ENCODE measurements around the gene ELOVL7.
"Not testable (repeated sequence)": the region's sequence is repeated elsewhere in the genome, so short reads cannot be mapped to it uniquely, and the experiment has no call there.

The ELOVL7 gene

GRCh38 chr5:60829490-60830266 lies 14.4 kb downstream of the ELOVL7 start:
- no peak for DNase-seq

DNA sequence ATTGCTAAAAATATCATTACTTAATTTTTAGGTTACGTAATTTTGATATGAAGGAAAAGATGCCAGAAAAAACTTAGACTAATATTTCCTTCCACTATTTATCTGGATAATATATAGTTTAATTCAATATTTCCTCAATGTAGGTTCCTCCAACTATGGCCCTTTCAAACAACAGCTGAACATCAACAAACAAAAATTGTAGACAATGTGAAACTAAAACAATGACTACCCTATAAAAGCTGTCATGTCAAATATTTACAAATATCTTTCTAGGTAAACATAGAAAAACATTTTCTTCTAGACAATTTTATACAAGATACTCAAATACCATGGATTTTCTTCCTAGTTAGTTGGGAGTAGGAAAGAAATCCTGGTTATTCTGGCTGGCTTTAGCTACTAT lies 16.9 kb downstream of the ELOVL7 start:
- DNase-seq: no peak

DNA sequence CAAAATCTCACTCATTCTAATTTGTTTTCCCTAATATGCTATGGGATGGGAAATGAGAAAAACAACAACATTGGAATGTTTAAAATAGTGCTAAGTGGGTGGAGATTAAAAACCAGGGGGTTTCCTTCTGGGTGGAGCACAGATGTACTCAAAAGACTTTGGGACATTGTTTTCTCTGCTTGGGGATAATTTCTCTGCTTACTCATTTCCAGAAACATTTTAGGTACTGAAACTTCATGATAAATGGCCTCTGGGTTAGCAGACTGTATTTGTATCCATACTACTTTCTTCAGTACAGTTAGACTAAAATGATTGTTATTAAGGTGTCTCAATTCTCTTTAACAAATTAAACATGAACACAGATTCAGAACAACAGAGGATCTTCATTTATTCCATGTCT lies 17.4 kb downstream of the ELOVL7 start:
- DNase-seq: no peak

- DNase-seq: no peak
Measured at GRCh38 chr5:60823574-60823973, 20.5 kb downstream of the ELOVL7 start.

DNA sequence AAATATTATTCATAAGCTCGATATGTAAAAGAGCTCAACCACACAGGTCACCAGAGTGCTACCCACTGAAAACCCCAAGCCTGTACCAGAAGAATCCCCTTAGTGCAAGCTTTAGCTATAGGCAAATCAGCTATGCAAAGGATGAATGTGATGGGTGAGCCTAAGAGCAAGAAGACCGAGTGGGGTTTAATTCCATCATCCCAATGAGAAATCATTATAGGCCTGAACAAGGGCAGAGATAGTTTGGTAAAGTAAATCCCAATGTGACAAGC lies 21.8 kb downstream of the ELOVL7 start:
- DNase-seq: no peak

- no peak for DNase-seq
Measured at GRCh38 chr5:60821488-60822284, 22.4 kb downstream of the ELOVL7 start.

- no peak for DNase-seq
Measured at GRCh38 chr5:60820593-60821487, 23.2 kb downstream of the ELOVL7 start.

GRCh38 chr5:60816138-60816537 lies 27.9 kb downstream of the ELOVL7 start:
- DNase-seq: not testable (repeated sequence)

DNA sequence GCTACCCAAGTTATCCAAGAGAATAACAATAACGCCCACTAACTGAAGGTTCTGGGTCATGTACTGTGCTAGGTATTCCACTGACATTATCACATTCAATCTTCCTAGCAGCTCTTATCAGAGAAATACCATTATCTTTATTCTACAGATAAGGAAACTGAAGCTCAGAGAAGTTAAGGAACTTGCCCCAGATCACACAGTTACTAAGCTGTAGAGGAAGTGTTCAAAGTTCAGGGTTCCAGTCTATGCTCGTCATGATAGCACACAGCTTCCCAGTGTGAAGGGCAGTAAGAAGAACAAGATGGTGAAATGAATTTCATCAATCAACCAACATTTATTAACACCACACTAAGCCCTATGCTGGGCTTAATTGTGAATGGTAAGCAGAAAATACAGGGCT lies 29.6 kb downstream of the ELOVL7 start:
- DNase-seq: no peak

DNA sequence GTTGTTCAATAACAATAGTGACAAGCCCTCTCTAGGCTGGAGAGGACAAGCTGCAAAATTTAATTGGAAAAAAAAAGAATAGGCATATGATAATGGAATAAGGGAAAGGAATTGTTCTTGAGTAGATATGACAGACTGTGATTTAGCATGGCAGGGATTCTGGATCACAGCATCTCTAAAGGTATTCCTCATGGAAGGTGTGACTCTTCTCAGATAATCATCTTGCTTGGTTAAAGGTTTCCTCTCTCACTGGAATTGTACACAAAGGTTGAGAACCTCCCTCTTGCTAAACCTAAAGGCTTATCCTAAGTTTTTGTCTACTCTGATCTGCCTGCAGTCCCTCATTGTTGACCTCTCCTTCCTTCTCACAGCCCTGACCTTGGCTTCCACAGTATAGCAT lies 31.6 kb downstream of the ELOVL7 start:
- DNase-seq: no peak

DNA sequence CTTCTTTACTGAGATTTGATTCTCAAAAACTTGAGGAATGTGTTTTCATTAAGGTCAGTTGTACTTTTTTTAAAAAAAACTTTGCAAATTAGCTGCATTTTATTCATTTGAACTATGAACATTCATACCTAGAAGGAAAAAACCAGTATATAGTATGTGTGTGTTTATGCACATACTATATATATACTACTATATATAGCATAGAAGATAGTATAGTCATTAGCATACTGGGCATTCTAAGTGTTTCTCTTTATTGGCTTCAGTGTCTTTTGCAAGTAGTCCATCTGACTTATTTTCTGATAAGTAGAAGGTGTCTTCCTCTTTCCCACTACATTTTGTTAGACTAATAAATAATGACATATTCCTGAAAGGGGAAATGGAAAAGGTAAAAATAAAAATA lies 33.0 kb downstream of the ELOVL7 start:
- no peak for DNase-seq

DNA sequence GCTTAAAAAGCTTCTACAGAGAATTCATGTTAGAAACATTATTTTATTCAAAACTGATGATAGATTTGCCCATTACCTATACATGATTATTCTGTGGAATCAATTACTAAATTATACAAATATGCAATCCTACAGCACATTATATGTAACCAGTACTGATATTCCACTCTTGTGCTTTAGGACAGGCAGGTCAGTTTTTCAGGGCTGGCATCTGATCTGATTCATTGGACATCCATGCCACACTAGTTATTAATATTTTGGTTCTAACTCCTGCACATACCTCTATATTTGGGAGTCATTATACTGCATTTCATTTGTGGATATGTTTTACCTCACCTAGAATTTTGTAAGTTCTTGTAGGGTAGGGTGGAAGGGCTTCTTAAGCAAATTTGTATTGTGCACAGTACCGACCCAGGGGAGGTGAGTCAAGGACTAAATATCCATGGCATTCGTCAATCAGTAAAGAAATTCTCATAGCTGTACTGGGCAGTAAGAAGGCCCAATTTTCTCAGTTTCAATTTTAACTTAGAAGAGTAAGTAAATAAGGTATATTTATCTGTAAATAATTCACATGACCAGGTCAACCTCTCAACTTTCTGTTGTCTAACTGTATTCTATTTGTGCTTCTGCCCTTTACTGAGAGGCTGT lies 33.5 kb downstream of the ELOVL7 start:
- no peak for DNase-seq

DNA sequence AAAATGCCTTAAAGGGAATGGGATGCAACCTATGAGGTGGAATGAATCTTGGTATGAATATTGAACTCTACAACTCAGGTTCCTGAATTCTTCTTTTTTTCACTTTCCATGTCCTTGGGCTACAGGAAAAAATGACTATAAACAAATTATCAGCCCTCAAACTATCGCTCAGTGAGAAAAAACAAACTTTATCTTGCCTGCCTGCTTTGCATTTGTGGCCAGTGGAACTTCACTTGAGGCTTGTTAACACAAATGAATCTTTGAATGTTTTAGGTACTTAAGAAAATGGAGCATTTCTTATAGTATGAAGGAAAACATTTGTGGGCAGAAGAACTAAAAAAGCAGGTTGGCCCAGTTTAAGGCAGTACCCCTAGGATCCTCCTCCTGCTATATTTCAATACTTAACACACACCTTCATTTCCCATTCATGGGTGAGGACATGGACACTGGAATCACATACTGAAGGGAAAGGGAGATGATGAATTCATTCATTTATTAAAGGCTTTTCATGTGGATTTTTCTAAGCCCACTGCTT lies 34.1 kb downstream of the ELOVL7 start:
- DNase-seq: no peak

GRCh38 chr5:60806591-60807243 lies 37.4 kb downstream of the ELOVL7 start:
- no peak for DNase-seq

- DNase-seq: no peak
Measured at GRCh38 chr5:60805463-60805862, 38.6 kb downstream of the ELOVL7 start.

DNA sequence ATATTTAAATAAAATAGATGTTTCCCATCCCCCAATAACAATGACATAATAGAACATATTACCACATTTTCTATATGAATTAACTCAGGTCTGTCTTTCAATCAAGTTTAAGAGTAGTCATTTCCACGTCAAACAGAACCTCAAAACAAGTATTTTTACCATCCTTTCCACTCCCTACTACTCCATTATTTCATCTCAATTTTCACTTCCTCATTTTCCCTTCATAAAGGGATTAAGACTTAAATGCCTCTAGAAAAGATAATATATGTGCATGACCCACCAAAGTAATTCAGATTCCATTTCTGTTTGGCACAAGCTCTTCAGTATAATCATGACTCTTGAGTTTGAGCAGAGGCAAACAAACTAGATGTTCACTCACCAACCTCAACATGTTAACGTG lies 40.4 kb downstream of the ELOVL7 start:
- no peak for DNase-seq

- no peak for DNase-seq
Measured at GRCh38 chr5:60802986-60803385, 41.1 kb downstream of the ELOVL7 start.

DNA sequence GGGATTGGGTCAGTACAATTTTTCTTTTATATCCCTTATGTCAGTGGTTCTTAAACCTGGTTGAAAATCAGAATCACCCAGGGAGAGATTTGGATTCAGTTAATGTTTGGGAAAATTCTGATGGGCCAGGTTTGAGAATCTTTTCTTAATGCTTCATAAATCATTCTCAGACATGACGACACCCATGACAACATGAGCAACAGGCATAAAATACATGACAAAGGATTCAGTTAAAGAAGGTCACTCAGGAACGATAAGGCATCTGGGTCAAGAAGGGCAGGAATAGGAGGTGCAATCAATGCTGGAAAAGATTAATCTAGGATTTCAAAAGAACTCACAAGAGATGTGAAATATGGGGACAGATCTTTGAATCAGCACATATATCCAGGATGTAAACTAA lies 41.8 kb downstream of the ELOVL7 start:
- no peak for DNase-seq

DNA sequence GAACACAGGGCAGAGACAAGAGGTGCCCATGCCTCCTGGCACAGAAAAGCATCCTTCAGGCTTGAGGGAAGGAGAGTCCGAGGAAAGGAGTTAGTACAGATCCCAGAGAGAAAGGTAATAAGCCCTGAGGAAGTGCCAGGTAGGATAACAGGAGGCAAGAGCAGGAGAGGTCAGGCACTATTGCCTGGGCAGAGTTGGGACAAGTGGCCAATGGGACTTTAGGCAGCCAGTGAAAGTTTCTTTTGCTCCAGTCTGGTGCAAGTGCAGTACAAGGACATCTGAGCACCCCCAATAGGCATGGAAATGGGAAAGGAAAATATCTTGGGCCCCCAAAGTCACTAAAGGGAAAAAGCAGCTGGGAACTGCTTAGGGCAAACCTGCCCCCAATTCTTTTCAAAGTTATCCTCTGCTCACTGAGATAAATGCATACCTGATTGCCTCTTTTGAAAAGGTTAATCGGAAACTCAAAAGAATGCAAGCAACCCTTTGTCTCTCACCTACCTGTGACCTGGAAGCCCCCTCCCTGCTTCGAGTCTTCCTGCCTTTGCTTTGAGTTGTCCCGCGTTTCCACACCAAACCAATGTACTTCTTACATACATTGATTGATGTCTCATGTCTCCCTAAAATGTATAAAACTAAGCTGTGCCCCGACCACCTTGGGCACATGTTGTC lies 46.5 kb downstream of the ELOVL7 start:
- DNase-seq: no peak

GRCh38 chr5:60795424-60795950 lies 48.6 kb downstream of the ELOVL7 start:
- DNase-seq: not testable (repeated sequence)

GRCh38 chr5:60794691-60795090 lies 49.4 kb downstream of the ELOVL7 start:
- DNase-seq: no peak

All from activated CD4-positive, CD25-positive, alpha-beta regulatory T cell (primary cell).